ENCODE measurements around the gene DNAJB2. TPM values are rescaled to one million over a fixed set of nuclear protein-coding genes. Genes with fewer than 3 reads are reported as not detected.

The DNAJB2 gene
- total RNA-seq, 4 donors from 2014 or later: 91.2 to 138 (median 107) TPM

GRCh38 chr2:219245148-219245898, 33.8 kb upstream of the DNAJB2 start, which contains the start of the genes GLB1L and STK16:
Gene GLB1L (minus strand): TSS chr2:219245444. CDS start chr2:219243573, 1,871 bp downstream.
Gene STK16 (plus strand): TSS chr2:219245479. CDS start chr2:219246000, 521 bp downstream.
- Histone ChIP-seq H3K4me3 (peak within 1 kb of the TSS; percentile 81), H3K27ac (peak within 1 kb of the TSS; percentile 84), H3K27me3 (no peaks in the 10 kb centered on the region), H3K36me3 (peaks cover 12% of the 10 kb centered on the region), H3K4me1 (peaks cover 65% of the 10 kb centered on the region), H3K9me3 (no peaks in the 10 kb centered on the region)
- peak; percentile 95 to 97 for DNase-seq (ENCODE audit: low spot score in 2 of 2)
- peak; percentile 13 to 55 for TF ChIP-seq POLR2A (IDR thresholded peaks at IDR 0.05)
- TF ChIP-seq EP300 (IDR thresholded peaks at IDR 0.05): no peak
- TF ChIP-seq CTCF (IDR thresholded peaks at IDR 0.05): no peak
- peak in 2 of 3 donors; percentile 88 to 91 for TF ChIP-seq POLR2AphosphoS5 (IDR thresholded peaks at IDR 0.05)
- 0% methylated on average over 14 of the region's 46 CpGs for WGBS

DNA sequence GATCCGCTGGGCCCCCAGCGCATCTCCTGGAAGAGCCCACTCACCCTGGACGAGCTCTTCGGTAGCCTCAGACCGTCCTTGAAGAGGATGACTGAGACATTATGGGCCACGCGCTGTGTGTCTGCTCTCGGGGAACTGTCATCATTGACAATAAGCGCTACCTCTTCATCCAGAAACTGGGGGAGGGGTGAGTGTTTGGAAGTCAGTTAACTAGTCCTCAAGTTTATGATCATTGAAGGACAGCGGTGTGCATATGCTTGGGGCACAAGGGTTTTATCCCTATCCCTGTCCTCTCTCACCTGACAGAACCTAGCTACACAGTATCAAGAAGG, 33.3 kb upstream of the DNAJB2 start:
- Histone ChIP-seq H3K4me3 (peak overlapping the region; percentile 81), H3K9me3 (no peaks in the 10 kb centered on the region), H3K27me3 (no peaks in the 10 kb centered on the region), H3K4me1 (peaks cover 70% of the 10 kb centered on the region), H3K27ac (peak overlapping the region; percentile 84), H3K36me3 (peaks cover 18% of the 10 kb centered on the region)
- whole genome bisulfite sequencing: 15% methylated on average over 9 of the region's 10 CpGs
- no peak for DNase-seq (ENCODE audit: low spot score in 2 of 2)
- no peak for TF ChIP-seq POLR2AphosphoS5 (IDR thresholded peaks at IDR 0.05)
- TF ChIP-seq EP300 (IDR thresholded peaks at IDR 0.05): no peak
- no peak for TF ChIP-seq CTCF (IDR thresholded peaks at IDR 0.05)
- TF ChIP-seq POLR2A (IDR thresholded peaks at IDR 0.05): no peak

- Histone ChIP-seq H3K27ac (peak overlapping the region; percentile 86), H3K9me3 (no peaks in the 10 kb centered on the region), H3K4me1 (peaks cover 77% of the 10 kb centered on the region), H3K36me3 (peaks cover 20% of the 10 kb centered on the region), H3K4me3 (no peak overlapping the region), H3K27me3 (no peaks in the 10 kb centered on the region)
- no peak for DNase-seq (ENCODE audit: low spot score in 2 of 2)
- no peak for TF ChIP-seq POLR2A (IDR thresholded peaks at IDR 0.05)
- no peak for TF ChIP-seq POLR2AphosphoS5 (IDR thresholded peaks at IDR 0.05)
- no peak for TF ChIP-seq EP300 (IDR thresholded peaks at IDR 0.05)
- TF ChIP-seq CTCF (IDR thresholded peaks at IDR 0.05): no peak
- 90% methylated on average over 10 of the region's 10 CpGs for WGBS
Observed at GRCh38 chr2:219246559-219246958, 32.6 kb upstream of the DNAJB2 start.

- H3K4me1 ChIP-seq: peaks cover 90% of the 10 kb centered on the region
Observed at GRCh38 chr2:219247678-219248642, 31.2 kb upstream of the DNAJB2 start.

More at GRCh38 chr2:219247678-219248642, 31.2 kb upstream of the DNAJB2 start:
- WGBS: 89% methylated on average over 14 of the region's 17 CpGs
- DNase-seq (ENCODE audit: low spot score in 2 of 2): no peak
- peaks cover 20% of the 10 kb centered on the region for H3K36me3 ChIP-seq
- TF ChIP-seq POLR2AphosphoS5 (IDR thresholded peaks at IDR 0.05): no peak
- TF ChIP-seq CTCF (IDR thresholded peaks at IDR 0.05): no peak
- no peak for TF ChIP-seq POLR2A (IDR thresholded peaks at IDR 0.05)
- TF ChIP-seq EP300 (IDR thresholded peaks at IDR 0.05): no peak
- H3K4me3 ChIP-seq: peak overlapping the region; percentile 17
- H3K9me3 ChIP-seq: no peaks in the 10 kb centered on the region
- no peaks in the 10 kb centered on the region for H3K27me3 ChIP-seq
- H3K27ac ChIP-seq: peak overlapping the region; percentile 86

Data from suprapubic skin (tissue), 4 donors.